Gastrocnemius medialis (tissue), 4 donors: ENCODE data around the gene SFXN4.
"Not testable (repeated sequence)": the region's sequence is repeated elsewhere in the genome, so short reads cannot be mapped to it uniquely, and the experiment has no call there.

Experiments
- CTCF ChIP-seq, 5 experiments: fragments of 450-650 bp in 3 of 5; fragments of 200-600 bp in 2 of 5; sonication (generic) in 2 of 5; IDR thresholded peaks in 4 of 5; conservative IDR thresholded peaks in 1 of 5; 1 replicate in 4 of 5; 2 replicates in 1 of 5; pipeline ENCODE4 v1.5.1; 2016 to 2019; ENCODE audit warnings: antibody characterized with exemption in 5 of 5, mild to moderate bottlenecking in 3 of 5, moderate library complexity in 3 of 5
- POLR2A ChIP-seq, 2 donors: fragments of 450-650 bp; IDR thresholded peaks; one replicate each; pipeline ENCODE4 v1.6.1; 2017; ENCODE audit warnings: antibody characterized with exemption in 2 of 2, mild to moderate bottlenecking in 2 of 2, moderate library complexity in 2 of 2

- not testable (repeated sequence) for TF ChIP-seq CTCF (IDR thresholded peaks at IDR 0.05 in 4 of 5, conservative IDR thresholded peaks at IDR 0.05 in 1 of 5); POLR2A (IDR thresholded peaks at IDR 0.05)
Measured at GRCh38 chr10:119096641-119097415, 68.7 kb downstream of the SFXN4 start.
